ENCODE measurements around the gene FRG2B.
"Not testable (repeated sequence)": the region's sequence is repeated elsewhere in the genome, so short reads cannot be mapped to it uniquely, and the experiment has no call there.

FRG2B gene

GRCh38 chr10:133626695-133627094 is at the start of gene FRG2B:
Gene FRG2B, minus strand, starts transcription at chr10:133626795. Its CDS starts 53 bp downstream, at chr10:133626742.
- not testable (repeated sequence) for DNase-seq (ENCODE audit: low read depth in 2 of 2)

GRCh38 chr10:133667446-133667845 is 40.9 kb upstream of the FRG2B start:
- not testable (repeated sequence) for DNase-seq (ENCODE audit: low read depth in 2 of 2)

GRCh38 chr10:133663544-133664160 is 37.1 kb upstream of the FRG2B start:
- not testable (repeated sequence) for DNase-seq (ENCODE audit: low read depth in 2 of 2)

- not testable (repeated sequence) for DNase-seq (ENCODE audit: low read depth in 2 of 2)
Observed at GRCh38 chr10:133661122-133661521, 34.5 kb upstream of the FRG2B start.

- DNase-seq (ENCODE audit: low read depth in 2 of 2), result not testable (repeated sequence)
Observed at GRCh38 chr10:133660516-133660915, 33.9 kb upstream of the FRG2B start.

- not testable (repeated sequence) for DNase-seq (ENCODE audit: low read depth in 2 of 2)
Observed at GRCh38 chr10:133657276-133657675, 30.7 kb upstream of the FRG2B start.

- not testable (repeated sequence) for DNase-seq (ENCODE audit: low read depth in 2 of 2)
Observed at GRCh38 chr10:133648872-133649455, 22.4 kb upstream of the FRG2B start.

GRCh38 chr10:133647075-133647748 is 20.6 kb upstream of the FRG2B start:
- not testable (repeated sequence) for DNase-seq (ENCODE audit: low read depth in 2 of 2)

- DNase-seq (ENCODE audit: low read depth in 2 of 2), result not testable (repeated sequence)
Observed at GRCh38 chr10:133637846-133638235, 11.2 kb upstream of the FRG2B start.

- DNase-seq (ENCODE audit: low read depth in 2 of 2), result not testable (repeated sequence)
Observed at GRCh38 chr10:133637202-133637845, 10.7 kb upstream of the FRG2B start.

- DNase-seq (ENCODE audit: low read depth in 2 of 2), result not testable (repeated sequence)
Observed at GRCh38 chr10:133630723-133631249, 4.2 kb upstream of the FRG2B start.

- DNase-seq (ENCODE audit: low read depth in 2 of 2), result not testable (repeated sequence)
Observed at GRCh38 chr10:133622544-133622943, 4.1 kb downstream of the FRG2B start.

GRCh38 chr10:133618851-133619250 is 7.7 kb downstream of the FRG2B start:
- DNase-seq (ENCODE audit: low read depth in 2 of 2), result no peak

- no peak for DNase-seq (ENCODE audit: low read depth in 2 of 2)
Observed at GRCh38 chr10:133617196-133617595, 9.4 kb downstream of the FRG2B start.

- no peak for DNase-seq (ENCODE audit: low read depth in 2 of 2)
Observed at GRCh38 chr10:133616371-133617130, 10.0 kb downstream of the FRG2B start.

GRCh38 chr10:133614830-133615580 is 11.6 kb downstream of the FRG2B start:
- DNase-seq (ENCODE audit: low read depth in 2 of 2), result no peak

- DNase-seq (ENCODE audit: low read depth in 2 of 2), result no peak
Observed at GRCh38 chr10:133613699-133614098, 12.9 kb downstream of the FRG2B start.

- DNase-seq (ENCODE audit: low read depth in 2 of 2), result no peak
Observed at GRCh38 chr10:133611079-133611478, 15.5 kb downstream of the FRG2B start.

GRCh38 chr10:133608855-133609254 is 17.7 kb downstream of the FRG2B start:
- no peak for DNase-seq (ENCODE audit: low read depth in 2 of 2)

GRCh38 chr10:133603434-133603833 is 23.2 kb downstream of the FRG2B start:
- DNase-seq (ENCODE audit: low read depth in 2 of 2), result not testable (repeated sequence)

GRCh38 chr10:133600657-133601056 is 25.9 kb downstream of the FRG2B start:
- DNase-seq (ENCODE audit: low read depth in 2 of 2), result no peak
